ENCODE data around the gene CLNS1A.

GRCh38 chr11:77658213-77659013 is 20.8 kb upstream of the CLNS1A start:
- TF ChIP-seq CTCF (IDR thresholded peaks at IDR 0.05; ENCODE audit: low read depth, low read length, poor library complexity, severe bottlenecking) (no peak), EZH2phosphoT487 (IDR thresholded peaks at IDR 0.05; ENCODE audit: borderline replicate concordance, low read length) (no peak)
